Central memory CD4-positive, alpha-beta T cell (primary cell): ENCODE measurements around the gene TSC22D2.

ENCODE experiments used
- DNase-seq: peaks from one replicate; pipeline ENCODE4 v3.0.0; 2022
- total RNA-seq, 3 experiments: gene quantifications; one replicate each; lab custom pipeline; 2026; lab: John Stamatoyannopoulos, UW

The TSC22D2 gene
- 61.0 to 161 (median 65.0) reads per million in 3 experiments for total RNA-seq

GRCh38 chr3:150408221-150409124, at the start of gene TSC22D2:
Gene TSC22D2 (plus strand): TSS chr3:150408298. CDS start chr3:150409351, 1,053 bp downstream.
- DNase-seq = peak; percentile 96

GRCh38 chr3:150359381-150359780, 48.7 kb upstream of the TSC22D2 start:
- DNase-seq = no peak

- no peak for DNase-seq
These were observed 47.1 kb upstream of the TSC22D2 start for GRCh38 chr3:150360966-150361365.

GRCh38 chr3:150362515-150363302, 45.4 kb upstream of the TSC22D2 start:
- DNase-seq = no peak

- DNase-seq = no peak
These were observed 44.7 kb upstream of the TSC22D2 start for GRCh38 chr3:150363420-150363819.

- no peak for DNase-seq
These were observed 42.9 kb upstream of the TSC22D2 start for GRCh38 chr3:150365132-150365604.

GRCh38 chr3:150367757-150368156, 40.3 kb upstream of the TSC22D2 start:
- no peak for DNase-seq

GRCh38 chr3:150370122-150370602, 37.9 kb upstream of the TSC22D2 start:
- no peak for DNase-seq

- no peak for DNase-seq
These were observed 37.1 kb upstream of the TSC22D2 start for GRCh38 chr3:150370999-150371398.

- no peak for DNase-seq
These were observed 36.3 kb upstream of the TSC22D2 start for GRCh38 chr3:150371741-150372254.

- no peak for DNase-seq
These were observed 35.8 kb upstream of the TSC22D2 start for GRCh38 chr3:150372320-150372719.

- DNase-seq = no peak
These were observed 35.4 kb upstream of the TSC22D2 start for GRCh38 chr3:150372722-150373121.

GRCh38 chr3:150373234-150373875, 34.7 kb upstream of the TSC22D2 start:
- DNase-seq = no peak

- DNase-seq = no peak
These were observed 33.1 kb upstream of the TSC22D2 start for GRCh38 chr3:150374975-150375374.

GRCh38 chr3:150376001-150376848, 31.9 kb upstream of the TSC22D2 start:
- no peak for DNase-seq

- DNase-seq = no peak
These were observed 30.3 kb upstream of the TSC22D2 start for GRCh38 chr3:150377601-150378300.

GRCh38 chr3:150378301-150378748, 29.8 kb upstream of the TSC22D2 start:
- DNase-seq = no peak

GRCh38 chr3:150379469-150379868, 28.6 kb upstream of the TSC22D2 start:
- no peak for DNase-seq

- DNase-seq = peak; percentile 59
These were observed 23.5 kb upstream of the TSC22D2 start for GRCh38 chr3:150384296-150385212.
